ENCODE results near the gene CFAP119. TPM values are rescaled to one million over a fixed set of nuclear protein-coding genes. Genes with fewer than 3 reads are reported as not detected.

Gene CFAP119
- total and polyA plus RNA-seq, 2 donors (not counting 3 experiments of a cell fraction or from before 2014, with no cell fraction given) = 6.5 to 9.5 TPM

DNA sequence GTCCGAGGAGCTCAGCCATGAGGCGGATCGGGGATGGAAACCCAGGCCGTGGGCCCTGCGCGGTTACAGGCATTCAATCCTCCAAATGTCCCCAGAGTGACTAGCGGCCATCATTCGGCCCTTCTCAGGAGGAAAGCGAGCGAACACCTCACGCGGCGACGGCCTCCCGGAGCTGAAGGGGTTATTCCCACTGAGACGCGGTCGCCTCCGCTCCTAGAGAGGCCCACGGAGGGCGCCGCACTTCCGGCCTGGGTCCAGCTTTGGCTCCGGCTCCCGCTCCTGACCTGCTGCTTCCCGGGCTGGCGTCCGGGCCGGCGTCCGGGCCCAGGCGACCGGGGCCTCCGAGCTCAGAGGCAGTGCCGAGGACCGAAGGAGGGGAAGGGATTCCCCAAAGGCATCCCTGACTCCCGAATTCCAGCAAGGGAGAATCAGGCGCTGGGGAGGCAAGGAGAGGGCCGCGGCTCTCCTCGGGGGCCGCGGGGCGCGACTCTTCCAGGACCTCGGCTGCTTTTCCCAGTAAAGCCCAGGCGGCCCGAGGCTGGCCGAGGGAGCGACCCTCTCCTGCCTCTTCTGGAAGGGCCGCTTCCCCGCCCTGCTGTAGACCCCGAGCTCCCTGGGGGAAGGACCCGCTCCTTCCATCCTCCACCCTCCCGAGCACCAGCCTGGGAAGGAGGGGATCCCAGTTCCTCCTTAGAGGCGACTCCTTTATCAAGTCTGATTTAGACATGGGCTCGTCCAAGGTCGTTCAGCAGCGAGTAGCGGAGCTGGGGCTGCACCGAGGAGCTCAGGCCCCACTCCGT is 43.7 kb upstream of the CFAP119 start:
- Histone ChIP-seq H3K36me3 (ENCODE audit: control insufficient read depth in 2 of 2, extremely low read depth in 1 of 2, insufficient read depth in 2 of 2, low read length in 2 of 2) (no peaks in the 10 kb centered on the region), H3K9me3 (replicated peaks; ENCODE audit: control insufficient read depth, insufficient read depth, low read length) (no peaks in the 10 kb centered on the region), H3K9ac (replicated peaks; ENCODE audit: extremely low read depth, insufficient read depth, low read length) (peak overlapping the region; percentile 65), H3K4me1 (ENCODE audit: control insufficient read depth, extremely low read depth, insufficient read depth, low read length) (peaks cover 8% of the 10 kb centered on the region), H3K27ac (ENCODE audit: insufficient read depth, low read depth, low read length) (peak overlapping the region; percentile 18), H3K79me2 (ENCODE audit: control insufficient read depth, insufficient read depth, low read length) (no peaks in the 10 kb centered on the region), H4K20me1 (replicated peaks; ENCODE audit: control insufficient read depth, extremely low read depth, insufficient read depth, low read length) (no peaks in the 10 kb centered on the region), H3K9me1 (replicated peaks; ENCODE audit: control insufficient read depth, extremely low read depth, insufficient read depth, low read length) (no peaks in the 10 kb centered on the region), H3K4me3 (replicated peaks in 1 of 3; ENCODE audit: insufficient read depth in 1 of 3, low read depth in 1 of 3, low read length in 3 of 3) (peak overlapping the region; percentile 18 to 57 (median 37)), H3K27me3 (ENCODE audit: control insufficient read depth in 2 of 2, insufficient read depth in 2 of 2, low read length in 2 of 2) (no peaks in the 10 kb centered on the region), H3K4me2 (ENCODE audit: insufficient read depth, low read length) (peak overlapping the region; percentile 61), H2AFZ (ENCODE audit: low read depth, low read length) (peak overlapping the region; percentile 73)
- TSS peak; percentile 74 for BruUV-seq (replicated peaks)
- ChIA-PET CTCF (interaction anchor here (1.2 to 2.4 kb wide), 7 partner anchors 9 to 96 kb away, joined by 3 to 20 read pairs (median 9); partner anchors contain the start of gene ZNF629), POLR2A (interaction anchor here (0.5 to 1.4 kb wide), 5 partner anchors 18 to 147 kb away, joined by 3 to 15 read pairs (median 3); partner anchors contain the start of gene ZNF629)
- intact Hi-C loops (cut with micrococcal nuclease) = loop anchor here (1.0 to 2.0 kb wide), 3 partner anchors 9 to 69 kb away; partner anchors contain the start of gene ZNF629
- peak; percentile 88 for TF ChIP-seq POLR2A (IDR thresholded peaks at IDR 0.05; ENCODE audit: low read depth, low read length)
- TF ChIP-seq GATA2 (IDR thresholded peaks at IDR 0.05; ENCODE audit: insufficient read depth, insufficient read length, low read depth, low read length) = no peak
- TF ChIP-seq MYC (IDR thresholded peaks at IDR 0.05; ENCODE audit: low read depth, low read length) = no peak
- TF ChIP-seq, protein P1, sequence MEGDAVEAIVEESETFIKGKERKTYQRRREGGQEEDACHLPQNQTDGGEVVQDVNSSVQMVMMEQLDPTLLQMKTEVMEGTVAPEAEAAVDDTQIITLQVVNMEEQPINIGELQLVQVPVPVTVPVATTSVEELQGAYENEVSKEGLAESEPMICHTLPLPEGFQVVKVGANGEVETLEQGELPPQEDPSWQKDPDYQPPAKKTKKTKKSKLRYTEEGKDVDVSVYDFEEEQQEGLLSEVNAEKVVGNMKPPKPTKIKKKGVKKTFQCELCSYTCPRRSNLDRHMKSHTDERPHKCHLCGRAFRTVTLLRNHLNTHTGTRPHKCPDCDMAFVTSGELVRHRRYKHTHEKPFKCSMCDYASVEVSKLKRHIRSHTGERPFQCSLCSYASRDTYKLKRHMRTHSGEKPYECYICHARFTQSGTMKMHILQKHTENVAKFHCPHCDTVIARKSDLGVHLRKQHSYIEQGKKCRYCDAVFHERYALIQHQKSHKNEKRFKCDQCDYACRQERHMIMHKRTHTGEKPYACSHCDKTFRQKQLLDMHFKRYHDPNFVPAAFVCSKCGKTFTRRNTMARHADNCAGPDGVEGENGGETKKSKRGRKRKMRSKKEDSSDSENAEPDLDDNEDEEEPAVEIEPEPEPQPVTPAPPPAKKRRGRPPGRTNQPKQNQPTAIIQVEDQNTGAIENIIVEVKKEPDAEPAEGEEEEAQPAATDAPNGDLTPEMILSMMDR (IDR thresholded peaks at IDR 0.05; ENCODE audit: extremely low read depth in 1 of 2, insufficient read depth in 1 of 2, low read depth in 1 of 2, low read length in 2 of 2) = peak in 1 of 2 donors; percentile 3
- TF ChIP-seq POLR2AphosphoS5 (IDR thresholded peaks at IDR 0.05; ENCODE audit: insufficient read depth, low read depth, low read length) = peak; percentile 93
- no peak for TF ChIP-seq EZH2 (IDR thresholded peaks at IDR 0.05; ENCODE audit: borderline replicate concordance, low read depth, low read length, severe bottlenecking)
- TF ChIP-seq FOS (IDR thresholded peaks at IDR 0.05; ENCODE audit: borderline replicate concordance, insufficient read depth, low read length) = no peak
- FAIRE-seq (peak; percentile 88), DNase-seq (ENCODE audit: low read depth, low spot score) (peak; percentile 74)
- dilution Hi-C loops (cut with MboI; ENCODE audit: extremely low pct_ligation_motif_present, low sequenced_read_pairs) = no loop called here

All from endothelial cell of umbilical vein (primary cell).